Loucy (cell line): Measurements from ENCODE around the gene PGBD1.

Experiments
- CTCF ChIP-seq: fragments of 200-600 bp; sonication (generic); conservative IDR thresholded peaks from 2 replicates; pipeline ENCODE4 v1.5.1; 2014; ENCODE audit warnings: mild to moderate bottlenecking, antibody characterized with exemption, low read length
- EZH2phosphoT487 ChIP-seq: fragments of 200-600 bp; IDR thresholded peaks from 2 replicates; pipeline ENCODE4 v1.6.1; 2018; ENCODE audit warnings: antibody characterized with exemption, mild to moderate bottlenecking, moderate library complexity, borderline replicate concordance

- TF ChIP-seq CTCF (no peak), EZH2phosphoT487 (no peak)
These were observed 65.7 kb downstream of the PGBD1 start for GRCh38 chr6:28347119-28347518.
